Mammary epithelial cell (primary cell): ENCODE data around the gene KRTAP9-9.

Experiments
- CTCF ChIP-seq, 2 donors: IDR thresholded peaks in 1 of 2; conservative IDR thresholded peaks in 1 of 2; 2 replicates each; pipeline ENCODE4 v1.5.1; 2011 to 2012; ENCODE audit warnings: inconsistent platforms in 2 of 2, low read length in 2 of 2, mild to moderate bottlenecking in 2 of 2, control low read depth in 1 of 2, low read depth in 1 of 2; ENCODE audit not compliant: insufficient read depth in 1 of 2; ENCODE audit errors: extremely low read depth in 1 of 2
- EZH2 ChIP-seq: IDR thresholded peaks from 2 replicates; pipeline ENCODE4 v1.6.1; 2012; ENCODE audit warnings: low read length, inconsistent platforms, borderline replicate concordance

GRCh38 chr17:41258406-41258805, 3.2 kb downstream of the KRTAP9-9 start:
- no peak for TF ChIP-seq CTCF (conservative IDR thresholded peaks at IDR 0.05 in 1 of 2, IDR thresholded peaks at IDR 0.05 in 1 of 2; ENCODE audit: extremely low read depth in 1 of 2, insufficient read depth in 1 of 2, low read depth in 1 of 2, low read length in 2 of 2)
- TF ChIP-seq EZH2: no peak
